ENCODE measurements around the gene CGB5. TPM values are rescaled to one million over a fixed set of nuclear protein-coding genes. Genes with fewer than 3 reads are reported as not detected.

CGB5 gene
- total and polyA plus RNA-seq, 2 donors (not counting 1 experiment from before 2014, with no cell fraction given) = not detected

DNA sequence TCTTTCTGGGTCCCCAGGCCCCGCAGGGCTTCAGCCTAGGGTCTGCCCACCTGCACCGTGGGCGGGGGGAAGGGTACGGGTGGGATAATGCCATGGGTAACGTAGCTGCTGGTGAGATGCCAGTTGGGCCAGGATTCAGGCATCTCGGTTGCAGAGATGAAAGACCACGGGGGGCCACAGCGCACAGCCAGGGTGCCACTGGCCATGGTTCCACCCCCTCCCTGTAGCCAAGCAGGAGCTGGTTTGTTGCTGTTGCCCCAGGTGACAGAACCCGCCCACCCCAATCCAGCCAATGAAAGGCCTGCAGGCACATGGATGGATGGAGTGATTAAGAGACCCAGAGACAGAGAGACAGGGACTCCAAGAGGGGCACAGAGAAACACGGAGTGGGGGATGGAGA is 14.9 kb downstream of the CGB5 start:
- peaks cover 17 to 28% of the 10 kb centered on the region in 2 donors for H3K4me1 ChIP-seq (ENCODE audit: control insufficient read depth in 2 of 2, insufficient read depth in 2 of 2, low read length in 2 of 2)
- H3K27ac ChIP-seq (ENCODE audit: low read length in 2 of 2) = no peak overlapping the region
- no peak overlapping the region for H3K27ac Mint-ChIP-seq
- no peak overlapping the region for H2AFZ ChIP-seq (ENCODE audit: insufficient read depth, low read depth, low read length, poor library complexity, severe bottlenecking)
- no peaks in the 10 kb centered on the region for H4K20me1 ChIP-seq (ENCODE audit: control insufficient read depth, insufficient read depth, low read length, poor library complexity, severe bottlenecking)
- peak overlapping the region; percentile 90 for H3K4me3 Mint-ChIP-seq
- H3K27me3 Mint-ChIP-seq = peaks cover 28% of the 10 kb centered on the region
- peaks cover 0 to 60% (median 23%) of the 10 kb centered on the region in 4 experiments for H3K27me3 ChIP-seq (replicated peaks in 1 of 4; ENCODE audit: control extremely low read depth in 1 of 4, control insufficient read depth in 3 of 4, insufficient read depth in 4 of 4, low read length in 3 of 4)
- ATAC-seq (ENCODE audit: low read depth) (no peak), DNase-seq (no peak)
- intact Hi-C loops (cut with micrococcal nuclease) = no loop called here
- no peaks in the 10 kb centered on the region for H3K36me3 ChIP-seq (replicated peaks in 1 of 2; ENCODE audit: control extremely low read depth in 1 of 2, control insufficient read depth in 1 of 2, extremely low read depth in 1 of 2, insufficient read depth in 2 of 2, low read length in 1 of 2)
- no peak overlapping the region for H3K9ac ChIP-seq (ENCODE audit: low read length)
- H3K4me3 ChIP-seq (ENCODE audit: control extremely low read depth in 1 of 5, extremely low read depth in 1 of 5, insufficient read depth in 1 of 5, low read depth in 2 of 5, low read length in 4 of 5) = no peak overlapping the region
- WGBS (ENCODE audit: insufficient coverage) = 44% methylated on average over 8 of the region's 10 CpGs
- H3K4me2 ChIP-seq (replicated peaks; ENCODE audit: low read depth, low read length, poor library complexity, severe bottlenecking) = no peak overlapping the region
- H3K9me3 Mint-ChIP-seq (ENCODE audit: insufficient read depth) = no peaks in the 10 kb centered on the region
- peaks cover 22% of the 10 kb centered on the region for H3K4me1 Mint-ChIP-seq
- ChIA-PET CTCF (interaction anchor here (1.2 to 1.5 kb wide), 2 partner anchors 12 to 140 kb away, joined by 3 to 5 read pairs; no protein-coding TSS in a partner anchor), POLR2A (interaction anchor here (0.6 kb wide), 1 partner anchor 54 kb away, joined by 3 read pairs; no protein-coding TSS in a partner anchor)
- peaks cover 0 to 27% (median 0%) of the 10 kb centered on the region in 3 donors for H3K9me3 ChIP-seq (ENCODE audit: control extremely low read depth in 1 of 3, control insufficient read depth in 2 of 3, insufficient read depth in 1 of 3, low read length in 2 of 3)
- H3K79me2 ChIP-seq (ENCODE audit: control insufficient read depth, insufficient read depth, low read length) = no peaks in the 10 kb centered on the region
- no peak for TF ChIP-seq EZH2 (IDR thresholded peaks at IDR 0.05; ENCODE audit: borderline replicate concordance, insufficient read depth, low read depth, low read length, poor library complexity, severe bottlenecking)
- TF ChIP-seq, protein P1, sequence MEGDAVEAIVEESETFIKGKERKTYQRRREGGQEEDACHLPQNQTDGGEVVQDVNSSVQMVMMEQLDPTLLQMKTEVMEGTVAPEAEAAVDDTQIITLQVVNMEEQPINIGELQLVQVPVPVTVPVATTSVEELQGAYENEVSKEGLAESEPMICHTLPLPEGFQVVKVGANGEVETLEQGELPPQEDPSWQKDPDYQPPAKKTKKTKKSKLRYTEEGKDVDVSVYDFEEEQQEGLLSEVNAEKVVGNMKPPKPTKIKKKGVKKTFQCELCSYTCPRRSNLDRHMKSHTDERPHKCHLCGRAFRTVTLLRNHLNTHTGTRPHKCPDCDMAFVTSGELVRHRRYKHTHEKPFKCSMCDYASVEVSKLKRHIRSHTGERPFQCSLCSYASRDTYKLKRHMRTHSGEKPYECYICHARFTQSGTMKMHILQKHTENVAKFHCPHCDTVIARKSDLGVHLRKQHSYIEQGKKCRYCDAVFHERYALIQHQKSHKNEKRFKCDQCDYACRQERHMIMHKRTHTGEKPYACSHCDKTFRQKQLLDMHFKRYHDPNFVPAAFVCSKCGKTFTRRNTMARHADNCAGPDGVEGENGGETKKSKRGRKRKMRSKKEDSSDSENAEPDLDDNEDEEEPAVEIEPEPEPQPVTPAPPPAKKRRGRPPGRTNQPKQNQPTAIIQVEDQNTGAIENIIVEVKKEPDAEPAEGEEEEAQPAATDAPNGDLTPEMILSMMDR (IDR thresholded peaks at IDR 0.05) = no peak

DNA sequence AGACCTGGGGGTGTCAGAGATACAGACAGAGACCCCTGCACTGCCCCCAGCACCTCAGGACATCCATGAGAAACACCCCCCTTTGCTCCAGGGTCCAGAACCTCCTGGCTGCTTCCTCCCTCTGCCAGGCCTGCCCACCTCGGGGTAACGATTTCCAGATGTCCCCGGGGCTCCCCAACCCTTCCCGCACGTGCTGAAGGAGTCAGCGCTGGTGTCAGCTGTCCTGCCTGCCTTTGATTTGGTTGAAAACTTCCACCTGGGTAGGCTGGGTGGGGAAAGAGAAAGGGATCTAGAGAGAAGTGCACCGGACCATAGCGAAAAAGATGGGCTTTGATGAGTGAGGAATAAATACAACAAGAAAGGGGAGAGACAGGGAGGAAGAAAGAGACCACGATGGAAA is 15.4 kb downstream of the CGB5 start:
- Mint-ChIP-seq H3K4me3 (peak overlapping the region; percentile 29), H3K27me3 (peaks cover 28% of the 10 kb centered on the region), H3K4me1 (peaks cover 22% of the 10 kb centered on the region), H3K9me3 (ENCODE audit: insufficient read depth) (no peaks in the 10 kb centered on the region), H3K27ac (no peak overlapping the region)
- peaks cover 0 to 65% (median 25%) of the 10 kb centered on the region in 4 experiments for H3K27me3 ChIP-seq (replicated peaks in 1 of 4; ENCODE audit: control extremely low read depth in 1 of 4, control insufficient read depth in 3 of 4, insufficient read depth in 4 of 4, low read length in 3 of 4)
- peaks cover 0 to 27% (median 0%) of the 10 kb centered on the region in 3 donors for H3K9me3 ChIP-seq (ENCODE audit: control extremely low read depth in 1 of 3, control insufficient read depth in 2 of 3, insufficient read depth in 1 of 3, low read length in 2 of 3)
- no peaks in the 10 kb centered on the region for H3K36me3 ChIP-seq (replicated peaks in 1 of 2; ENCODE audit: control extremely low read depth in 1 of 2, control insufficient read depth in 1 of 2, extremely low read depth in 1 of 2, insufficient read depth in 2 of 2, low read length in 1 of 2)
- no peak overlapping the region for H3K9ac ChIP-seq (ENCODE audit: low read length)
- ATAC-seq (ENCODE audit: low read depth) = no peak
- CTCF ChIA-PET = interaction anchor here (1.5 kb wide), 1 partner anchor 12 kb away, joined by 5 read pairs; no protein-coding TSS in a partner anchor
- intact Hi-C loops (cut with micrococcal nuclease) = no loop called here
- H4K20me1 ChIP-seq (ENCODE audit: control insufficient read depth, insufficient read depth, low read length, poor library complexity, severe bottlenecking) = no peaks in the 10 kb centered on the region
- peaks cover 17 to 28% of the 10 kb centered on the region in 2 donors for H3K4me1 ChIP-seq (ENCODE audit: control insufficient read depth in 2 of 2, insufficient read depth in 2 of 2, low read length in 2 of 2)
- no peak overlapping the region for H3K4me2 ChIP-seq (replicated peaks; ENCODE audit: low read depth, low read length, poor library complexity, severe bottlenecking)
- TF ChIP-seq EZH2 (IDR thresholded peaks at IDR 0.05; ENCODE audit: borderline replicate concordance, insufficient read depth, low read depth, low read length, poor library complexity, severe bottlenecking) = no peak
- TF ChIP-seq, protein P1 (IDR thresholded peaks at IDR 0.05) = no peak
- POLR2A ChIA-PET = interaction anchor here (0.6 kb wide), 1 partner anchor 54 kb away, joined by 3 read pairs; no protein-coding TSS in a partner anchor
- DNase-seq = no peak
- no peak overlapping the region for H3K27ac ChIP-seq (ENCODE audit: low read length in 2 of 2)
- 70% methylated on average over 9 of the region's 9 CpGs for WGBS (ENCODE audit: insufficient coverage)
- no peak overlapping the region for H2AFZ ChIP-seq (ENCODE audit: insufficient read depth, low read depth, low read length, poor library complexity, severe bottlenecking)
- H3K4me3 ChIP-seq (ENCODE audit: control extremely low read depth in 1 of 5, extremely low read depth in 1 of 5, insufficient read depth in 1 of 5, low read depth in 2 of 5, low read length in 4 of 5) = no peak overlapping the region
- H3K79me2 ChIP-seq (ENCODE audit: control insufficient read depth, insufficient read depth, low read length) = no peaks in the 10 kb centered on the region
